HG03457 (cell line): ENCODE results near the gene PANX3.
A peak's percentile ranks its signal among the peaks of the same experiment; 100 is the strongest.

Experiments used
- ATAC-seq: cut with Tn5 transposase; IDR thresholded peaks from one replicate; pipeline ENCODE4 v1.9.1; 2021; ENCODE audit warnings: moderate number of reproducible peaks; ENCODE audit not compliant: unreplicated experiment

The PANX3 gene

DNA sequence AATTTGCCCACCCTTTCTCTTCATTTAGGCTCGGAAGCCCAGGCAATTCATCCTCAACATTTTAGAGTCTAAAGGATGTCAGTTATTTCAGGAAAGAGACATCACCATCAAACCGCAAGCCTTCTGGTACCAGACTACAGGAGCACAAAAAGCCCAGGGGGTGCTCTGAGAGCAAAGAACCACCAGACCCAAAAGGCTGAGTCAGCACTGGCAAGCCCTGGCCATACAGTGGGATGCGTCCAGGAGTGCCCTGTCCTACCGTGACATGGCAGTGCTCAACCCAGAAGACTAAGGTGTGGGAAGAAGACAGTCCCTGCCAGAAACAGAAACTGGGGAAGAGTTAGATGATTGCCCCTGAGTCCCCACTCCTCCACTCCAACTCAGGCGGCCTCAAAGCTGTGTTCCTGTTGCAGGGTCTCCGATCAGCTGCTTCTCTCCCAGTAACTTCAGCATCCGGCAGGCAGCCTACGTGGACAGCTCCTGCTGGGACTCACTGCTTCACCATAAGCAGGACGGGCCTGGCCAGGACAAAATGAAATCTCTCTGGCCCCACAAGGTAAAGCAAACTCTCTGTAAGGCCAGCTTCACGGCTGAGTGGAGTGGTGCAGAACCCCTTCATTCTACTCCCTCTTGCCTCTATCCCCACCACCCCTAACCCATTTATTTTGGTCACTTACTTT, 1.5 kb downstream of the PANX3 start:
- no peak for ATAC-seq

DNA sequence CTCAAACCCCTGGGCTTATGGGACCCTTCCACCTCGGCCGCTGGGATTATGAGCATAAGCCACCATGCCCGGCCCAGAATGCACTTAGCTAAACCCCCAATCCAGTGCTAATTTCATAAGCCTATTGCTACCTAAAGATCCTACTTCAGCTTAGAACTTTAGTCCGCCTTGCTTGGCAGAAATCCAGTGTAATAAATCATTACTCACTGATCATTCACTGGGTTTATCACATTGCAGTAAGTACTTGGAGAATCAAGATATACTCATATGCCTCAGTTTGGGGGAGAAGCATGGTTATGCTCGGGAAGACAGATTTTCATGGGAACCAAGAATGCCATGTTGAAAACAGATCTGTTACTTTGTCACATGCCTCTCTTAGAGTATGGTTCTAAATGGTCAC, 7.6 kb downstream of the PANX3 start:
- no peak for ATAC-seq

DNA sequence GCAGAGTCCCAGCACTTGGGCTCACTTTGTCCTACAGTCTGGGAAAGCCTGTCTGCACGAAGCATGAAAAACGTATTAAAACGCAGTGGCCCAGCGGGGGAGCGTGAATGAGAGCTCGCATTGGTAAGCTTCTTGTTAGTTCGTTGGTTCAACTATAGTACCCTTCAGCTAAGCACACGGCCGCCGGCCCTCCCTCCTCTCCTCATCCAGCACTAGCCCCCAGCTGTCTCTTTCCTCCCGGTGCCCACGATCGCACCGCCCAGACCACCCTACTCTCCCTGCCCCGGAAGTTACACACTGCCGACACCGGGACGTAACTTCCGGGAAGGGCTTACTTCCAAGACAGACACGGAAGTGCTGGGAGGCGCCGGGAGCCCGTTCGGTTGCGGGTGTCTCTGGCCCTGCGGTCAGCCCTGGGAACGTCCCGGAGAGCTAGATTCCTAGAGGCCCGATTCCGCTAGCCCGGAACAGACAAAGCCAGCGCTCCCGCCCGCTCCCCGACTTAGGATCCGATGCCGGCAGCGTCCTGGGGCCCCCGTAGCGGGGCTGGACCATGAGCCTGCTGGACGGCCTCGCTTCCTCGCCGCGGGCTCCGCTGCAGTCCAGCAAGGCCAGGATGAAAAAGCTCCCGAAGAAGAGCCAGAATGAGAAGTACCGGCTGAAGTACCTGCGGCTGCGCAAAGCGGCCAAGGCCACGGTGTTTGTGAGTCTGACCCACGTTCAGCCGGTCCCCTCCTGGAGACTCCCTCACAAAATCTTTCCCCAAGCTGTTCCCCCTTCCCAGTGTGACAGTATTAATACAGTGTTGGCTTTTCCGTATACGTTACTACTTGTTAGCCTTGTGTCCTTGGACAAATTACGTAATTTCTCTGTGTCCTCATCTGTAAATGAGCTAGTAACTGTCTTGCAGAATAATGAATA, 11.6 kb downstream of the PANX3 start, which contains the start of gene TBRG1:
Gene TBRG1 (plus strand): TSS at position 334 of the 921 bp plus-strand sequence. CDS start 220 bp downstream, at position 554.
- peak; percentile 98 for ATAC-seq

GRCh38 chr11:124623861-124624525, 12.8 kb downstream of the PANX3 start:
- no peak for ATAC-seq

DNA sequence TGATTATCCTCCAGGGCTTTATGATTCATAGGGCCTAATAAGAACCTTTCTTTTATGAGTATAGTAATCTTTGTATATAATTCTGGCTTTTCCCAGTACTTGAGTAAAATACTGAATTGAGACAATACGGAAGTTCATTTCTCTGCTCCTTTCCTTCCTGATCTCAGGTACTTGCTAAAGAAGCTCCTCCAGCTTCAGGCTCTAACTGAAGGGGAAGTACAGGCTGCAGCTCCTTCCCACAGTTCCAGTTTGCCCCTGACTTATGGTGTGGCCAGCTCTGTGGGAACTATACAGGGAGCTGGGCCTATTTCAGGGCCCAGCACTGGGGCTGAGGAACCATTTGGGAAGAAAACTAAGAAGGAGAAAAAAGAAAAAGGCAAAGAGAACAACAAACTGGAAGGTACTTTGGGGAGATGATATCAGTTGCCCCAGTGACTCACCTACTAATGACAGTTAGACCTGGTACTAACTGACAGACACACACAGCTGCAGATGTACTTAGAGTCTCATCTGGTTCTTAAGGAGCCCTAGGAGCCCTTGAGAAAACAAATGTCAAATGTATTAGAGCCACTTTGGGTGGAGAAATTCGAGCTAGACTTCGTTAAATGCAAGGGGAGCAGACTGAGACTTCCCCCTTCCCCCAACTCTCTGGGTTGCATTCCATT, 14.4 kb downstream of the PANX3 start:
- ATAC-seq = no peak

- no peak for ATAC-seq
Observed at GRCh38 chr11:124627546-124627945, 16.3 kb downstream of the PANX3 start.

GRCh38 chr11:124629961-124630360, 18.7 kb downstream of the PANX3 start:
- ATAC-seq = no peak

DNA sequence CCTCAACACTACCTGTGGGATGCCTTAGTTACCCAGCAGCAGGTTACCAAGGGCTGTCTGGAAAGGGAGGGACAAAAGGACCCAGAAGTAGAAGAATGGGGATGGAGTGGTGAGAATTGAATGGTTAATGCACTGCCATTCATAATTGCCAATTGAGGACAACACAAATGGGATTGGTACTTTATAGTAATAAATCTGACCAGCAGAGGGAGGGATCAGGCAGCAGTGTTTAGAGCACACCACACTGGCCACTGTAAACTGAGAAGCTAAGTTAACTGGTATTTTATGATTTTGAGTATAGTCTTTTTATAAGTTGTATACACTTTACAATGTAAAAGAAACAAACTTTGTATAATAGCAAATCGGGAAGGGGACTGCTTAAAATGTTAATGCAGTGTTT, 22.1 kb downstream of the PANX3 start:
- ATAC-seq = no peak

GRCh38 chr11:124635932-124636331, 24.7 kb downstream of the PANX3 start:
- ATAC-seq = no peak

- ATAC-seq = no peak
Observed at GRCh38 chr11:124638500-124638899, 27.3 kb downstream of the PANX3 start.

DNA sequence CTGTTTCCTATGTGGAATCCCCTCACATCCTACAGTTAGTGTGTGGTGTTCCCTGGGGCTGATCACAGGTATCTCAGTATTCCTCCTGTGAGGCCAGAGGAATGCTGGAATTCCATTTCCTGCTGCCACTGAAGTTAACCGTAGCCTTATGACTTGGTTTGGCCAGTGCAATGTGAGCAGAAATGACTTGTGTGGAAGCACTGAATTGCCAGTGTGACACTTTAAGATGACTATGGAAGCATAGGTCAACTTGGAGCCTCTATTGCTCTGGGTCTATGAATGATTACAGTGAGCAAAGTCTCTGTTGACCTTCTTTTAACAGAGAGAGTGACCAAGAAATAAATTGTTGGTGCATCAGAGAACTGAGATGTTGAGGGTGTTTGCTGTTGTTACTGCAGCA, 28.0 kb downstream of the PANX3 start:
- ATAC-seq = no peak

GRCh38 chr11:124640666-124641065, 29.4 kb downstream of the PANX3 start:
- ATAC-seq = no peak

DNA sequence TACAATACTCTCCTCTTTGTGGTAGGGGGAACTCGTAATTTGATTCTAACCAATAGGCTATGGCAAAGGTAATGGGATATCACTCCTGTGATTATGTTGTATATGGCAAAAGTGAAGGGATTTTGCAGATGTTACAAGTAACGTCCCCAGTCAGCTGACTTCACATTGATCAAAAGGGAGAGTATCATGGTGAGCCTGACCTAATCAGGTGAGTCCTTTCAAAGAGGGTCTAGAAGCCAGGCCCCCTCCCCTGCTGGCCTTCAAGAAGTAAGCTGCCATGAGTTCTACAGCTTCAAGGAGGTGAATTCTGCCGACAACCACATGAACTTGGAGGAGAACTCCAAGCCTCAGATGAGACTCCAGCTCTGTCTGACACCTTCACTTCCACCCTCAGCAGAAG, 31.4 kb downstream of the PANX3 start:
- ATAC-seq = no peak

GRCh38 chr11:124643042-124643604, 31.9 kb downstream of the PANX3 start:
- no peak for ATAC-seq

- ATAC-seq = no peak
Observed at GRCh38 chr11:124643605-124644425, 32.6 kb downstream of the PANX3 start.

DNA sequence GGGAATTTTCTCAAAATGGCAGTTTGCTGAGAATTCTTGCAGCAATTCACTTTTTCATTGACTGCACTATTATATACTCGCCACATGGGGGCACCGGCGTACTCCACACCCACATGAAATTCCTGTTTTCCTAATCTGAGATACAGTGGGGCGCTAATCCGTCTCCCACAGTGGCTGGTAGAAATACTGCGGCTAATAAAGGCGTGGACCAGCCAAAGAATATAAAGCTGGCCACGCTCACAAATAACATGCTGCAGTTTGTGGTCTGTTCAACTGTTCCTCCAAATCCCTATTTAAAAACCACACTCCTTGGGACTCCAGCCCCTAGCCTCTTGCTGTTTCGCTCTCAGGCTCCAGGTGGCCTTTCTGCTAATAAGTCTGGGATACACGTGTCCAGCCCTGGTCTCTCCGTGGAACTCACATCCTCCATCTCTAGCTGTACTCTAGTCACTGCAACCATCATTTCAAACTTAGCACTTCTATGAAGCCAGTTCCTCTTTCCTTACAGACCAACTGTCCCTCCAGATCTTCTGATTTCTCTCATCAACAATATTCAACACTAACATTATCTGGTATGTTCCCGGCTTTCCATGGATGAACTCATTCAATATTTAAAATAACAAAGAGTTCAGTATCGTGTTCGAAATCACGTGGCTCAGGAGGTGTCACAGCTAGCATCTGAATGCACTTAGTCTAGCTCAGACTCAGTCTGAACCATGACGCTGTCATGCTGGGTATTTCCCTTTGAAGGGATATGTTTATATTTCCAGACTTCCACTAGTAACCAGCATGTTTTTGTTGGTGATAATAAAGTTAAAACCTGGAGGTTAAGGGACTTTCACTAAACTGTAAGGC, 33.4 kb downstream of the PANX3 start:
- ATAC-seq = no peak

DNA sequence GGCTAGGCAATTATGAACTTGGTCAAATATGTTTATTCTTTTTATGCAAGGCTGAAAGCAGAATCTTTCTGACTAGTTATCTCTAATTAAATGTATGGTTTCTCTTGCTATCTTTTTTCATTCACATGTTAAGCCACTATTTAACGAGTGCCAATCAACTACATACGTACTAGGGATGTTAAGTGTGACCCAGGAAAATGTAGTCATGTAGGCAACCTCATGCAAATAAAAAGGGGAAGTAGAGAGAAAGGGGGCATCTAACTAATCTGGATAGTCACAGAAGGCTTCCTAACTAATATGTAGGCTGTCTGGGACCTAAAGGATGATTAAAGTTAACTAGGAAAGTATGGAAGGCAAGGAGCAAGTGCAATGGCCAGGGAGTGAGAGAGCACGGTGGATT, 34.9 kb downstream of the PANX3 start:
- no peak for ATAC-seq

DNA sequence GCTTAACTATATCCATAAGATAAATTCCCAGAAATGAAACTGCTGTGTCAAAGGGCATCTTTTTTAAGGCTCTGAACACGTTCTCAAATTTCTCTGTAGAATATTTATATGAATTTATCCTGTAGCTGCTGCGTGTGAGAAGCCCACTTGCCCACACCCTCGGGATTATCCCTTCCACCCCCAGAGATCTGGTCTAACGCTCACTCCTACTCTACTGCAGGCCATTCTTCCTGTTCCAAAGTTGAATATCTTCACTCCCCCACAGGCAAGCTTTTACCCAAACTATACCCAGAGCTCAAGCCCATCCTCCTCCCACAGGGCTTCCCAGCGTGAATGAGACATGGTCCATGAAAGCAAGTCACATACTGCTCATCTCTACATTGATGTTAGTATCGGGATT, 37.4 kb downstream of the PANX3 start:
- no peak for ATAC-seq
